ENCODE data around the gene CDH8.

- TF ChIP-seq CTCF (conservative IDR thresholded peaks at IDR 0.05; ENCODE audit: low read length) (no peak), EZH2phosphoT487 (IDR thresholded peaks at IDR 0.05; ENCODE audit: borderline replicate concordance, low read depth, low read length) (no peak)
Measured at GRCh38 chr16:62076886-62077285, 40.6 kb upstream of the CDH8 start.
